NCI-H128 (cell line): ENCODE measurements around the gene HIVEP3.

Experiments
- DNase-seq: peaks from one replicate; lab custom pipeline; 2025; ENCODE audit not compliant: unreplicated experiment; lab: John Stamatoyannopoulos, UW

Gene HIVEP3

DNA sequence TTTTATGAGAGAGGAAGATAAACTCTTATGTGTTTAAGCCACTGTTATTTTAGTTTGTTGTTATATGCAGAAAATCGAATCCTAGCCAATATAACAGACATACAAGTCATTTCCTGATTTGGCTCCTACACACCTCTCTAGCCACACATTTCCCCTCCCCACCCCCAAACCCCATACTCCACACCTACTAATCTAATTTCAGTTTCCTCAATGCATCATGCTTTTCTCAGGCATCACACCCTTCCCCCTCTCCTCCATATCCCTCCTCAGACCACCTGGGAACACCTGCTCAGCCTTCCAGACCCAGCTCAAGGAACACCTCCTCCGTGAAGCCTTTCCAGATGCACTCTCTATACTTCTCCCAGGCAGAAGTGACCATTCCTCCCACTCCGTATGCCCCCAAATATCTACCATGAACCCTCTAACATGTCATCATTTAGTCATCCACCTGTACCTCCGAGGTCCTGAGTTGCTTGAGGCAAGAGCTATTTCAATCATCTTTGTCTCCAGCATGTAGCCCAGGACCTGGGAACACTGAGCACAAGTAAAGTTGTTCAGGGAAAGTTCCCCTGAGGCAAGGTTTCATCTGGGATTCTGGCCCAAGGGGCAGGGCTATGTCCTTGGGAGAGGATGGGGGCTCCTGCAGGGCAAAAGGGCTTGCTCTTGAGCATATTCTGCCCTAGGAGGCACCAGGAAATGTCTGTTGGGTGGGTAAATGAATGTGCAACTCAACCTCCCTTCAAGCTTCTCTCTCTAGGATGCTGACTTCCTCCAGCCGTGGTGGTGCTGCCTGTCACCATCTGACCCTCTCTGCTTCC, 126.8 kb downstream of the HIVEP3 start:
- DNase-seq: no peak

GRCh38 chr1:41790351-41790750, 128.4 kb downstream of the HIVEP3 start:
- DNase-seq: no peak

DNA sequence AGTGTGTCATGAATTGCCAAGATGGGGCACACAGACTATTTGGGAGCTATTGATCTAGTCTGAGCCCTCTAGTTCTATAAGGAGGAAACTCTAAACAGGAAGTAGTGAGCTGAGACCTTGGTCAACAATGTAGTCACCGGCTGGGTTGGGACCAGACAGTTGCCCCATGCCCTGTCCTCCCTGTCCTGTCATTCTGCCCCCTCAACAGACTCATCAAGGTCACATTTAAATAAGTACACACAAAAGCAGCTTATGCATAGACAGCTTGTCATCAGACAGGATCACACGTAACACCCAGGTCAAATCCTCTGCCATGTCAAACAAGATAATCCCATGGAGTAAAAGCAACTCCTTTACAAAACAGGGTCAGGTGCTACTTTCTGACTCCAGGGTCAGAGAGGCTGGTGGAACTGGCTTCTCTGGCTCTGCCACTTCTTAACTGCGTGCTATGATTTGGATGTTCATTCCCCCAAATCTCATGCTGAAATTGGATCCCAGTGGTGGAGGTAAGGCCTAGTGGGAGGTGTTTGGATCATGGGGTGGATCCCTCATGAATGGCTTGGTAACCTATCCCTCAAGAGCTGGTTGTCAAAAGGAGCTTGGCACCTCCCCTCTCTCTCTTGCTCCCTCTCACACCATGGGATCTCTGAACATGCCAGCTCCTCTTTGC, 128.9 kb downstream of the HIVEP3 start:
- no peak for DNase-seq

GRCh38 chr1:41788427-41788826, 130.3 kb downstream of the HIVEP3 start:
- no peak for DNase-seq

- DNase-seq: no peak
These were observed 134.0 kb downstream of the HIVEP3 start for GRCh38 chr1:41784531-41785274.

DNA sequence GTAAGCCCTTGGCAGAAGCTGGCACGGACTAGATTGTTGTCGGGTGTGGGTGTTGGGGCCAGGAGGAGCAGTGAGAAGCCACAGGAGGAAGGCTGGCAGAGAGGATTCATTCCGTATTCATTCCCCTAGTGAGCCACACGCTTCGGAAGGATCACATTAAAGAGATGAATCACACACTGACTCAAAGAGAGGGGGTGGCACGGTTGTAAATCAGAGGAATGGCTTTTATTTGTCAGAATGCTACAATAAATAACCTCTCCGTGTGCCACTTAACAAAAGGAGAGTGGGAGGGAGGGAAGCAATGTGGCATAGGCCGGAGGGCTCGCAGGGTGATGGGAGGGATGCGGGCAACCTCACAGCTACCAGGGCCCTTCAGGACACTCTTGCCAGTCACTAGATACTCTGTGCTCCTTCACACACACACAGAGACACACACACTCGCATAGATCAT, 135.5 kb downstream of the HIVEP3 start:
- DNase-seq: peak; percentile 25

DNA sequence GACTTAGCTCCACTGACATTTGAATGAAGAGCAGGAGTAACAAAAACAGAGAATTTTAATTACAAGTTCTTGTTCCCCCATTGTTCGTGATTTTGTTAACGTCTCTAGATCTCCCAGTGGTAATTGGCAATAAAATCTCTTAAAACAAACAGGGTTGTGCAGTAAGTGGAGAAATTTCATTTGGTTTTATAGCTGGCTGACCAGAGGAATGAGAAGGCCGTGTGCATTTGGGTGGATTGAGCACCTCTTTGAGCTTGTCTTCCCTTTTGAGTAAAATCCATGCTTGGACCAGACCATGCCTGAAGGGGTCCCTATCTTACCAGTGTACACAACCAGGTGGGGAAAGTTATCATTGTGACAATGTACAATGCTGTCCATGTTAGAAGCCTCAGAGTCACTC, 137.8 kb downstream of the HIVEP3 start:
- DNase-seq: no peak

- no peak for DNase-seq
These were observed 138.4 kb downstream of the HIVEP3 start for GRCh38 chr1:41780322-41780721.

DNA sequence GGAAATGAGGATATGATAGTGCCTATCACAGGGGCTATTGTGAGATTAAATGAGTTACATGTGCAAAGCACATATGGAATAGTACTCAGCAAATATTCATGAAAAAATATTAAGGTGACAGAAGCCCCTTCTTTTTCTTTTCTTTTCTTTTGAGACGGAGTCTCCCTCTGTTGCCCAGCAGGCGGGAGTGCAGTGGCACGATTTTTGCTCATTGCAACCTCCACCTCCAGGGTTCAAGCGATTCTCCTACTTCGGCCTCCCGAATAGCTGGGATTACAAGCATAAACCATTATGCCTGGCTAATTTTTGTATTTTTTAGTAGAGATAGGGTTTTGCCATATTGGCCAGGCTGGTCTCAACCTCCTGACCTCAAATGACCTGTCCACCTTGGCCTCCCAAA, 139.4 kb downstream of the HIVEP3 start:
- no peak for DNase-seq

DNA sequence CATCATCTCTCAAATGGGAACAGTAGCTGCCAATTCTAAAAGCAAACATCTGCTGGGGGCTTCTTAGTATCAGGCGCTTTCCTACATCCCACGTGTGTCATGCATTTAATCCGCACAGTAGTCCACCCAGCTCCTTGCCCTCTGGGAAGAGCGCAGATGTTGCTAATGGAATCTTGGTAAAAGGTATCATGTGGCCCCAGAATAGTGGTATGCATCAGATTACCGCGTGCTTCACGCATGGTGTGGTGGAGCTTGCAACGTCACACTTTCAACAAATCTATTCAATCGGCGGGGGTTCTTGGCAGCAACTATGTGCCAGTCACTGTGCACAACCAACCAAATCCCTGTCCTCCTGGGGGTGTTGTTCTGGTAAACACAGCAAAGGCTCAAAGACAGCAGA, 141.0 kb downstream of the HIVEP3 start:
- no peak for DNase-seq

DNA sequence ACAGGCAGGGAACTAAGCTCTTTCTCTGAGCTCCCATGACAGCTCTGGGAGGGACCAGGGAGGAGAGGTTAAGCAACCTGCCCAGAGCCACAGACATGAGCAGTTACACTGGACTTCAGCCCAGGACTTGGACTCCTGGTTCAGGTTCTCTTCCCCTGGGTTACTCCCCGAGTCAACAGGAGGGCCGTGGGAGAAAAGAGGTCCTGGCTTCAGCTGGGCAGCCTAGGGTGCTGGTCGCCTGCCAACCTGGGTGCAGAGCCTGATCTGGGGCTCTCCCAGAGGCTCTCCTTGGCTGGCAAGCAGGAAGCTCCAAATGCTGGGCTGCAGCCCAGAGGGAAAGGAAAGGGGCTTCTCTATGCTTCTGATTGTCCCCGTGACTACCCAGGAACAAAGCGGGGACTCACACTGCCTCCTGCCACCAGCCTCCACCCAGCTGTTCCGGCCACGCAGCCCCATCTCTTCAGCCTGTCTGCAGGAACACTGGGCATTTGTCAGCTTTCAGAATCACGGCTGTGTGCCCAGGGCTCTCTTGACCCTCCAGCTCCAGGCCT, 141.8 kb downstream of the HIVEP3 start:
- no peak for DNase-seq

- DNase-seq: no peak
These were observed 142.7 kb downstream of the HIVEP3 start for GRCh38 chr1:41775956-41776585.

DNA sequence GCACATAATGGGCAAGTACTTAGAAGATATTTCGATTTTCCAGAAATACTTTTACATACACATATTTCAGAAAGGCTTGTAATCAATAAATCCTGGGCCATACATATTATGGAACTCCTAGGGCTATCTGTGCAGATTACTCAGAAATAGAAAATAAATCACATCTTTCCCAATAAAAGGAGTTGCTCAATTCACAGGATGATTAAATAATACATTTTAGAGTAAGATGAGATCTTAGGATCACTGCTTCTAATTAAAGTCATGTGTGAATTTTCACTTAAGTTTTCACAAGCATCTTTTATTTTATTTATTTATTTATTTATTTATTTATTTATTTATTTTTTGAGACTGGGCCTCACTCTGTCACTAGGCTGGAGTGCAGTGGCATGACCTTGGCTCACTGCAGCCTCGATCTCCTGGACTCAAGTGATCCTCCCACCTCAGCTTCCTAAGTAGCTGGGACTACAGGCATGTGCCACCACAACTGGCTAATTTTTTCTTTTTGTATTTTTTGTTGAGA, 144.2 kb downstream of the HIVEP3 start:
- DNase-seq: no peak

GRCh38 chr1:41773842-41774241, 144.9 kb downstream of the HIVEP3 start:
- no peak for DNase-seq

DNA sequence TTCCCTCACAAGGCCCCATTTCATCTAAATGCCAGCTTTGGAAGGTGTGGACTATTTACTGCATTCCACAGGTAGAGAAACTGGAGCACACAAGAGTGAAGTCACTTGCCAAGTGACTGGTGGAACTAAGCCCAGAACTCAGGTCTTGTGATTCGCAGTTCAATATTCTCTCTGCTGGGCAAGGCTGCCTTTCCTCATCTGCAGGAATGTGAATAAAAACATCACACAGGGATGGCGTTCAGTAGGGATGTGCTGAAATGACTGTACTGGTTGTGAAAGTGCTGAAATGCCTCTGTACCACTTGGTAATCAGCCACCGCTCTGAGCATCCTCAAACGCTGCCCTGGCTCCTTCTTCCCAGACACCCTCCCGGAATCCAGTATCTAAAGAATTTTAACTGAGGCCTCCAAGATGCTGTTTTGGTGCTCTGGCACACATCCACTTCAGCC, 145.6 kb downstream of the HIVEP3 start:
- no peak for DNase-seq

DNA sequence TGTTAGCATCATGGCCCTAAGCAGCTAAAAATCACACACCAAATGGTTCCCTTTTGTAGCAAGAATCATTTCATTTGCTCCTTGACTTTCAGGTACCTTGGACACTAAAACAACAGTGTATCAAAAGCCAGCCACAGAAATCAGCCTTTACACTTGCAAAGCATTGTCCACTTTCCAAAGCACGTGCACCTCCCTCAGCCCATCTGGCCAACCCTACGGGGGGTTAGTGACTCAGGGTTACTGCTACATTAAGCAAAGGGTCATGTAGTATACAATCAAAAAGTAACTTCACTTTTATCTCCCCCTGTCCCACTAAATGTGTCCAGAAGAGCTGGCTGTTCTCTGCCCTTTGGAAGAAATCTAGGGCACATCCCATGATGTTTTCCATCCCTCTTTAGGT, 149.7 kb downstream of the HIVEP3 start:
- DNase-seq: no peak

DNA sequence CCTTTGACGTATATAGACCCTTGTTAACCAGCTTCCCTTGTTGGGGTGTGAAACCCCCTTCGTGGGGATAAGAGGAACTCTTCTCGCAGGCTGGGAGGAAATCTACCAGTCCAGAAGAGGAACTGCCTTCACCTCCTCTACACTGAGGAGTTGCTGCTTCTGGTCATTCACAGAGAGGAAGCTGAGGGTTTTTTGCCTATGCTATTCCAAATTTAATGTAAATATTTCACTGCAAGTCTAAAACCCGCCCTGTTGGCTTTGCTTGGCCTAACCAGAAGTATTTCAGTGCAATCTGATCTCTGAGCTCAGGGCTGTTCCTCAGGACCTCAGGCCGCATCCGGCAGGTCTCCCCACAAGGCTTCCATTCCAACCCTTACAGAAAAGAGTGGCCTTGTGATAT, 150.1 kb downstream of the HIVEP3 start:
- DNase-seq: no peak

GRCh38 chr1:41767534-41768525, 150.9 kb downstream of the HIVEP3 start:
- DNase-seq: no peak

DNA sequence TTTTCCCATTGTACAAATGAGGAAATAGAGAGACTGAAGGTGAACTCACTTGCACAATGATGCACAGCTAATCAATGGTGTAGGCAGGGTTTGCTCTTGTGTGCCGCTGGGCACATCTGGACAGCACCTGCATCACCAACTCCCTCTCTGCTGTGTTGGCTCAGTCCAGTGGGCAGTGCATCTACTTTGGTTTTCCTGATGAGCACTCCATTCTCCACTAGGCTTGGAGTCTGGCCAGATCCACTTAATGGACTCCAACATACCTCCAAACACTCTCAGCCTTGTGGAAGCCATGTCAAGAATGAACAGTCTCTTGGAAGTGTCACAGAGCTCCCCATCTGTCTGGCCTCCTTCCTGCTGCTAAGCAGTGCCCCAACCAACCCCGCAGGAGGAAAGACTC, 152.2 kb downstream of the HIVEP3 start:
- no peak for DNase-seq

DNA sequence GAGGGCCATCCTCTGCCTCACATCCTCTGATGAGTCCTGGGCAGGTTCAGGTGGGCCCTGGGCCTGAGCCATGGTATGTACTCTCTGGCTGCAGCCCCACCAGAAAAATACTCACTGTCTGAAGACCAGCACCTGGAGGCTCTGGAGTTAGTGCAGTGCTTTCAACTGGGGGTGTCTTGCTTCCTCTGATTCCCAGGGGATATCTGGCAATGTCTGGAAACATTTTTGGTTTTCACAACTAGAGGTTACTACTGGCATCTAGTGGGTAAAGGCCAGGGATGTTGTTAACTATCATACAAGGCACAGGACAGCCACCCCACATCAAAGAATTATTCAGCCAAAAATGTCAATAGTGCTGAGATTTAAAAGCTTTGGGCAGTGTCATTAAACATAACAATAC, 152.7 kb downstream of the HIVEP3 start:
- DNase-seq: no peak
